Renal cortical epithelial cell (primary cell): ENCODE data around the gene PRR4. TPM values are rescaled to one million over a fixed set of nuclear protein-coding genes. Genes with fewer than 3 reads are reported as not detected.

Experiments used
- DNase-seq: peaks from one replicate; pipeline ENCODE4 v3.0.0-alpha.2; 2011; ENCODE audit warnings: low read depth
- total RNA-seq: library from RNA; depleted of rRNA; stranded (reverse); fragments of >200 nt; gene quantifications from 2 replicates; pipeline ENCODE4 v1.2.3, GENCODE V29; 2014

PRR4 gene
- total RNA-seq, 1 donor from 2014 or later: 2.3 TPM

- DNase-seq: no peak
Measured at GRCh38 chr12:10801741-10802140, 47.5 kb downstream of the PRR4 start.

Other genes starting within 250 kb of the PRR4 start
- gene MAGOHB, start 235.9 kb downstream of the PRR4 start, total RNA-seq: 12.3 and 16.7 TPM in 2 replicates
- 2.6 and 4.3 TPM in 2 replicates for gene STYK1, start 175.4 kb downstream of the PRR4 start, total RNA-seq
- 67.6 and 163 TPM in 2 replicates for gene YBX3, start 126.2 kb downstream of the PRR4 start, total RNA-seq
- 0.20 TPM in 1 of 2 replicates, not detected in the other for gene TAS2R7, start 46.8 kb downstream of the PRR4 start, total RNA-seq
- gene TAS2R8, start 42.2 kb downstream of the PRR4 start, total RNA-seq: 0.25 TPM in 1 of 2 replicates, not detected in the other
- 0.35 TPM in 1 of 2 replicates, not detected in the other for gene TAS2R9, start 39.3 kb downstream of the PRR4 start, total RNA-seq
- gene TAS2R10, start 23.1 kb downstream of the PRR4 start, total RNA-seq: 3.0 TPM in 1 of 2 replicates, not detected in the other
- gene PRH1, start 34.8 kb upstream of the PRR4 start, total RNA-seq: 5.9 and 14.8 TPM in 2 replicates
- 5.2 TPM in 1 of 2 replicates, not detected in the other for gene TAS2R13, start 60.1 kb upstream of the PRR4 start, total RNA-seq
- gene PRH2, start 79.8 kb upstream of the PRR4 start, total RNA-seq: not detected in 2 replicates
- 1.4 and 7.1 TPM in 2 replicates for gene TAS2R14, start 89.8 kb upstream of the PRR4 start, total RNA-seq
- gene TAS2R50, start 137.4 kb upstream of the PRR4 start, total RNA-seq: 0.35 and 9.3 TPM in 2 replicates
- gene TAS2R20, start 148.8 kb upstream of the PRR4 start, total RNA-seq: 1.6 and 7.7 TPM in 2 replicates
- 1.2 and 11.6 TPM in 2 replicates for gene TAS2R19, start 173.1 kb upstream of the PRR4 start, total RNA-seq
- 9.5 TPM in 1 of 2 replicates, not detected in the other for gene TAS2R31, start 181.9 kb upstream of the PRR4 start, total RNA-seq
- gene TAS2R46, start 212.8 kb upstream of the PRR4 start, total RNA-seq: 5.3 TPM in 1 of 2 replicates, not detected in the other
- gene TAS2R43, start 242.8 kb upstream of the PRR4 start, total RNA-seq: 0.52 TPM in 1 of 2 replicates, not detected in the other